ENCODE data around the gene EML1. TPM values are rescaled to one million over a fixed set of nuclear protein-coding genes. Genes with fewer than 3 reads are reported as not detected.

EML1 gene
- total and polyA plus RNA-seq, 2 of the 13 experiments (the other 11 are each of a cell fraction or from before 2014, with no cell fraction given) = 0.59 to 1.7 TPM

GRCh38 chr14:99884834-99885648 is 91.8 kb downstream of the EML1 start (continued):
- TF ChIP-seq AHDC1 (CRISPR knock-in tag; IDR thresholded peaks at IDR 0.05; ENCODE audit: borderline replicate concordance) (no peak), ZMYM2 (CRISPR knock-in tag; IDR thresholded peaks at IDR 0.05) (no peak), LCORL (IDR thresholded peaks at IDR 0.05) (no peak), LCORL (CRISPR knock-in tag; IDR thresholded peaks at IDR 0.05) (no peak), ZNF138 (CRISPR knock-in tag; IDR thresholded peaks at IDR 0.05; ENCODE audit: low read depth) (no peak), ZNF234 (CRISPR knock-in tag; conservative IDR thresholded peaks at IDR 0.05) (no peak), MEIS1 (CRISPR knock-in tag; IDR thresholded peaks at IDR 0.05; ENCODE audit: borderline replicate concordance) (no peak), CBX2 (IDR thresholded peaks at IDR 0.05; ENCODE audit: low read depth, low read length) (no peak), CBX2 (CRISPR knock-in tag; IDR thresholded peaks at IDR 0.05; ENCODE audit: low read depth) (no peak), ATF2 (CRISPR knock-in tag; IDR thresholded peaks at IDR 0.05) (no peak), ZNF317 (CRISPR knock-in tag; IDR thresholded peaks at IDR 0.05) (no peak), SMAD1 (CRISPR knock-in tag; IDR thresholded peaks at IDR 0.05; ENCODE audit: borderline replicate concordance, low read depth) (no peak), SMC3 (IDR thresholded peaks at IDR 0.05; ENCODE audit: low read length) (peak; percentile 59), NFATC3 (CRISPR knock-in tag; IDR thresholded peaks at IDR 0.05) (no peak)
